GM21825 (cell line): ENCODE results near the gene AQP5.
A peak's percentile ranks its signal among the peaks of the same experiment; 100 is the strongest.
"Not testable (repeated sequence)": the region's sequence is repeated elsewhere in the genome, so short reads cannot be mapped to it uniquely, and the experiment has no call there.

Experiments
- ATAC-seq: cut with Tn5 transposase; IDR thresholded peaks from one replicate; pipeline ENCODE4 v1.9.1; 2021; ENCODE audit warnings: mild to moderate bottlenecking, moderate library complexity; ENCODE audit not compliant: unreplicated experiment

AQP5 gene

GRCh38 chr12:49979016-49979586 lies 17.4 kb downstream of the AQP5 start:
- no peak for ATAC-seq

DNA sequence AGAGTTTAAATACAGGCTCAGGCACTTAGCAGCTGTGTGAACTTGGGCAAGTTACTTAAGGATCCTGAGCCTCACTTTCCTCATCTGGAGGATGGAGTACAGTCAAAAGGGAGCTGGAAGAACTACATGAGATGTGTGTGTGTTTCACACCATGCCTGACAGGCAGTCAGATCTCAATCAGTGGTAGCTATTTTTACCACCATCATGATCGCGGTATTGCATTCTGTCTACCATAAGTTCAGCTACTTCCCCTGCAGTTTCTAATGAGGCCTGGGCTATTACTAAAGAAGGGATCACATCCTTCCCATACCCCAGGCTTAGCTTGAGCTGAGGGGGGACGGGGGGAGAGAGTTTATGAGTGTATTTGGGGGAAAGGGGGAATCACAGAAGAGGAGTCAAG lies 18.1 kb downstream of the AQP5 start:
- ATAC-seq: no peak

- ATAC-seq: no peak
Measured at GRCh38 chr12:49980501-49981349, 19.1 kb downstream of the AQP5 start.

DNA sequence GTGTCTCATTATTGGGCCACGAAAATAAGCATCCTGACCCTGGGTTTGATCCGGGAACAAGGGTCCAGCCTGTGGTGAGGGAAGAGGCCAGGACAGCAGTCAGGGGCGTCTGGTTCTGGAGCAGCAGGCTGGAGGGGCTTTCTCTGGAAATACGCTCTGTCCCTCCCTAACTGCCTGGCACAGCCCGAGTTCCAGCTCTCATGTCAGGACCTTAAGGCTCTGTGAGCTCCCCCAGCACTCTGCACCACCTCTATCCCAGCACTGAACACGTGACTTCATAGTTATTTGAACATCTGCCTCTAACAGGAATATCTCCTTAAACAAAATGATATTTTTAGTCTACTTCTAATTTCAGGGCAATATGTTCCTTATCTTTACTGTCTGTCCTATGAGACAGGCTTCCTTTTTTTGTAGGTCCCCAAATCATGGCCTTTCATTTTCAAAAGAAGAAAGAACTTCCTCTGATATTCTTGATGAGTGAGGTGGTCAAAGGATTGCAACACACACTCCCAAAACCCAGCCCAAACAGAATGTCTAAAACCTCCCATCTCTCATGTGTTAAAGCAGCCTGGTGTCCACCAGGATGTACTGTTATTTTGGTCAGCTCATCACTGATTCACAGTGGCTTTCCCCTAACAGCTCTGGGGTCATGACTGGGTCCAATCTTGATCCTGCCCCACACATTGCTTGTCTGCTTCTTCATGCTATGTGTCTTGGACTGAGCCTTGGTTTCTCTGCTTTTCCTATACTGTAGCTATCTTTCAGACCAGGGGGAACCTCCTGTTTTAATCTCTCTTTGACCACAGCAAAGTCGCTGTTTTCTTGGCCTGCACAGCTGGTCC lies 20.8 kb downstream of the AQP5 start:
- no peak for ATAC-seq

GRCh38 chr12:49983892-49984291 lies 22.2 kb downstream of the AQP5 start:
- ATAC-seq: no peak

DNA sequence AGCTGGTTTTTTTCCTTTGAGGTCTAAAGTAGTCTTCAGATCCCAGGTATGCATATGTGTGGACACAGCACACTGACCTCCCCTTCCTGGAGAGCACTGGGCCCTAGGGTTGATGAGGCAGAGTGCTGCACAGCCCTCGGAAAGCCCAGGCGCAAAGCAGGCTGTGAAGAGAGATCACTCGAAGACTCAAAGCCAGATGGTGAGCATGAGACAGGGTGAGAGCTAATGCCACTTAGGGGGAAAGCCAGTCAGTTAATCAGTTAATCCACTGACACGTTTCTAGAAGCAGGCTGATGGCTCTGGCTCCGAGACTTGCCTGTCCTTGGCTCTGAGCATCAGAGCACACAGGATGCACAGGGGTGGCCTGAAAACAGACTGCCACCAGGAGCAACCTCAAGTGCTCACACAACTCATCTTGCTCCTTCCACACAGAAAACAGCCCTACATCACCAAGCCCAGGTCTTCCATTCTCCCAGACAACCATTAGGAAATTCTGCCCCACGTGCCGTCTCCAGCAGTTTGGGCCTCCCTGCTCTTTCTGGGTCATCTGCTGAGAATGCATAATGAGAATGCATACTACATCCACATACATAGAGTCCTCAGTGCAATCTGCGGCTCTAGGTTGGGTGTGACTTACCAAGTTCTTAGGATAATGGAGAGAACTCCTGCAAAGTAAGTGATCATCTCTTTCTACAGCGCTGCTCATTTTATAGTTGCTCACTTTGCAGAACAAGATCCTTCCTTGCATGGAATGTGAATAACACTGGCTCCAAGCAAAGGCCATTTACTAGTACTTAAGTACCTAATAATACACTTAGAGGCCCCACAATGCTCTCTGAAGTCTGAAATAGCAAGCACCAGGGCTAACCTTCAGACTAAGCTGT lies 23.0 kb downstream of the AQP5 start:
- no peak for ATAC-seq

GRCh38 chr12:49985981-49986380 lies 24.3 kb downstream of the AQP5 start:
- no peak for ATAC-seq

GRCh38 chr12:49986476-49986875 lies 24.8 kb downstream of the AQP5 start:
- ATAC-seq: not testable (repeated sequence)

DNA sequence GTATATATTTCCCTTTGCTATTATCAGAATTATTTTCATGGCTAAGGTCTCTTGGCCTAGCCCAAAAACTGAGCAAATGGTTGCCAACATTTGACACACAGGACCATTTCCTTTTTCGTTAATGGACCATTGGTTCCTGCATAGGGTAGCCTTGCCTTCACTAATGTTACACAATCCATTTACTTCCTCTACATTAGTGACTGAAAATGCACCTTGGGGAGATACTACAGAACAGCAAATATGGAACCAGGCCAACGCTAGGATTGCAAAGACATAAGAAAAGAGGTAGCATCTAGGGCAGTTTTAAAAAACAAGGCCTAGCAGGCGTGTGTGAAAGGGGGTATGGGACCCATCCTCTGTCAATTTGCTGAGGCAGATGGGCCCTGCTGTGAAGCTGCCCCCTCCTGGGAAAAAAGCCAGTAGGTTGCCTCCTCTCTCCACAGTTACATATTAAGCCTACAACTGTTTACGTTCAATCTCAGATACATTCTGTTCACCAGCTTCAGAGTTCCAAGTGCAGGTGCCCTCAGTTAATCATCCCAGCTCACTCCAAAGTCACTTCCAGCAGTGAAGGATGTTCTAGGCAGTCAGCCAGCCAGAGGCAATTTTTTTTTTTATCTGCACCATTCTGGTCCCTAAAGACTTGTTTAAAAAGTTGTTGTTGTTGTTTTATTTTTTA lies 26.1 kb downstream of the AQP5 start:
- no peak for ATAC-seq

- not testable (repeated sequence) for ATAC-seq
Measured at GRCh38 chr12:49989400-49989799, 27.7 kb downstream of the AQP5 start.

GRCh38 chr12:49990273-49990672 lies 28.6 kb downstream of the AQP5 start:
- no peak for ATAC-seq

GRCh38 chr12:49998453-49998852 lies 36.8 kb downstream of the AQP5 start:
- ATAC-seq: no peak

GRCh38 chr12:50003595-50003994 lies 41.9 kb downstream of the AQP5 start:
- ATAC-seq: no peak

GRCh38 chr12:50004696-50005095 lies 43.0 kb downstream of the AQP5 start:
- no peak for ATAC-seq

DNA sequence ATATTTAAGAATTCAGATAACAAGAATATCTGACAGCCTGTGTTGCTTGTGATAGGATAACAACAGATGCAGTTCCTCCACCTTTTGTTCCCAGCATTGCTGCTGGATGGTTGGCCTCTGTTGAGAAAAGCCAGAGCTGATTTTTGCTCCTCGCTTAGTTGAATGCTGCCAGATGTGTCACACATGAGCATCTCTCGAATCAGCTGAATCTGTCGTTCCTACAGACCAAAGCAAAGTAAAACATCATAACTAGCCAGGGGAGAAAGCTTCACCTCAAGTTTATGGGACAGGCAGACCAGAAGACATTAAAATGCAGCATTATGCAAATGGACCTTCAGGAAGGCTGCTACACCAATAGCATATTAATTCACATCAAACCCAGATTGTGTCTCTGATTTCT lies 43.5 kb downstream of the AQP5 start:
- ATAC-seq: no peak

DNA sequence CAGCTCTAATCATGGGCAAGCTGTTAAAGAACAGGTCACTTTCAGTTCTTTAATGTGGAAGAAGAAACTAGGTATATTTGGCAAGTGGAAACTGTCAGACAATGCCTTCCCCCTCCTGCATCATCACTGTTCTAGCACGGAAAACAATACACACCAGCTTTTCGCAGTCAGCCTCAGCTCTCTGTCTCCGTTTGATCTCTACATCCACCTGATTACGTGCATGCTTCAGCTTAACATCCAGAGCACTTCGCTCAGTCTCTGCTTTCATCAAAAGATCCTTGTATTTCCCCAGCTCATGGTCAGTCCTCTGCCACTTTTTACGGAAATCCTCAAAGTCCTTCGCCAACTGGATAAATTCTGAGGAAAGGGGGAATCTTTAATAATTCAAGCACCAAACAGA lies 44.6 kb downstream of the AQP5 start:
- ATAC-seq: no peak

DNA sequence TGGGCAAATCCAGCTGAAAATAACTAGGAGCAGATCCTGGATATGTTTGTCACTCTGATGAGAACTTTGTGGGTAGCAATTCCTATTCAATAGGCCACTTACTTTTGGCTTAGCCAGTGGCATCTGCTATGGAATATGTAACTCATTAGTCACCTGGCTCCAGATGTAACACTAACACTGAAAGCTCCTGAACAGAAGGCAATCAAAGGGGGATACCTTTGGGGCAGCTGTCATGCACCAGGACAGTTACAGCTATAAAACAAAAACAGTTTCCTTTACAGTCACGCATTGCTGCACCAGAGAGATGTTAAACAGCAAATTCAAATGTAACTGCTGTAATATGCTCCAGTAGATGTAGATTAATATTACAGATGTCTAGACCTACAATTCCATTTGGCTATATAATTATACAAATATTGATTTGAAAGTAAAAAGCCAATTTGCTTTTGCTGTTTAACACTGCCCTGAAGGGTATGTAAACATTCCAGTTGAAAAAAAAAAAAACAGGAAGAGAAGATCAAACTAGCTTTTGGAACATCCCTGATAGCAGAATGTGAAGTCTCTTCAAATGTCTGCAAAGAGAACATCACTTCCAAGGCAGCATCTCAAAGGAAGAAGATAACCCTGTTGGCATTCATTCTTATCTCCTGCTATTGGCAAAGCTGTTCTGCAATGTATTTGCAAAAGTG lies 45.2 kb downstream of the AQP5 start:
- peak; percentile 57 for ATAC-seq

- ATAC-seq: no peak
Measured at GRCh38 chr12:50013361-50014147, 51.9 kb downstream of the AQP5 start.

DNA sequence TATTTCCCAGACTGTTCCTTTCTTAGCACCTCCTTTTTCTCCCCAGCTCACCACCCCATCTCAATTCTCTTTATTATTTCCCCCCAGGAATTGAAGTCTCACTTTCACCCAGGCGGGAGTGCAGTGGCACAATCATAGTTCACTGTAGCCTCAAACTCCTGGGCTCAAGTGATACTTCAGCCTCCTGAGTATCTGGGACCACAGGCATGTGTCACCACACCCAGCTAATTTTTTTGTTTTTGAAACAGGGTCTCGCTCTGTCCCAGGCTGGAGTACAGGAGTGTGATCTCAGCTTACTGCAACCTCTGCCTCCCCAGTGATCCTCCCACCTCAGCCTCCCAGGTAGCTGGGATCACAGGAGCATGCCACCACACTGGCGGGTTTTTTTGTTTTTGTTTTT lies 52.7 kb downstream of the AQP5 start:
- ATAC-seq: no peak
